ENCODE results near the gene KRTAP10-6. TPM values are rescaled to one million over a fixed set of nuclear protein-coding genes. Genes with fewer than 3 reads are reported as not detected.
A peak's percentile ranks its signal among the peaks of the same experiment; 100 is the strongest.

Gene KRTAP10-6
- total and polyA plus RNA-seq, 2 donors from 2014 or later, result not detected

GRCh38 chr21:44637018-44637850 is 44.9 kb upstream of the KRTAP10-6 start, which contains the start of gene KRTAP10-10:
Gene KRTAP10-10, plus strand, starts transcription at chr21:44637356. Its CDS starts 62 bp downstream, at chr21:44637418.
- H3K27ac ChIP-seq (ENCODE audit: low read depth in 2 of 2, low read length in 2 of 2), result no peak within 1 kb of the TSS
- peak in 3 of 5 donors; percentile 9 to 74 (median 14) for DNase-seq
- no peak for TF ChIP-seq CTCF (IDR thresholded peaks at IDR 0.05; ENCODE audit: borderline replicate concordance, extremely low read depth, insufficient read depth)
- peaks cover 0 to 8% (median 2%) of the 10 kb centered on the region in 3 donors for H3K9me3 ChIP-seq (ENCODE audit: control insufficient read depth in 2 of 3, insufficient read depth in 1 of 3, low read length in 3 of 3)
- H3K36me3 ChIP-seq (ENCODE audit: control insufficient read depth in 2 of 3, insufficient read depth in 3 of 3, low read length in 3 of 3), result no peaks in the 10 kb centered on the region
- H3K27me3 ChIP-seq (ENCODE audit: control insufficient read depth, insufficient read depth, low read length), result no peaks in the 10 kb centered on the region
- H3K4me1 ChIP-seq (ENCODE audit: control insufficient read depth in 2 of 3, insufficient read depth in 2 of 3, low read depth in 1 of 3, low read length in 3 of 3), result no peaks in the 10 kb centered on the region
- no peak within 1 kb of the TSS for H3K4me3 ChIP-seq (ENCODE audit: low read length in 3 of 3)
- intact Hi-C loops (cut with DNase I), result no loop called here
- no peak for FAIRE-seq
- no peak within 1 kb of the TSS for H3K9ac ChIP-seq (ENCODE audit: low read length in 3 of 3)

- intact Hi-C loops (cut with DNase I), result no loop called here
- Histone ChIP-seq H3K9me3 (ENCODE audit: control insufficient read depth in 2 of 3, insufficient read depth in 1 of 3, low read length in 3 of 3) (peaks cover 0 to 8% (median 2%) of the 10 kb centered on the region in 3 donors), H3K9ac (ENCODE audit: low read length in 3 of 3) (no peak overlapping the region), H3K36me3 (ENCODE audit: control insufficient read depth in 2 of 3, insufficient read depth in 3 of 3, low read length in 3 of 3) (no peaks in the 10 kb centered on the region), H3K27me3 (ENCODE audit: control insufficient read depth, insufficient read depth, low read length) (no peaks in the 10 kb centered on the region), H3K27ac (ENCODE audit: low read depth in 2 of 2, low read length in 2 of 2) (no peak overlapping the region), H3K4me3 (ENCODE audit: low read length in 3 of 3) (no peak overlapping the region), H3K4me1 (ENCODE audit: control insufficient read depth in 2 of 3, insufficient read depth in 2 of 3, low read depth in 1 of 3, low read length in 3 of 3) (no peaks in the 10 kb centered on the region)
- DNase-seq (peak in 1 of 5 donors; percentile 45), FAIRE-seq (no peak)
- no peak for TF ChIP-seq CTCF (IDR thresholded peaks at IDR 0.05; ENCODE audit: borderline replicate concordance, extremely low read depth, insufficient read depth)
These were observed 44.1 kb upstream of the KRTAP10-6 start for GRCh38 chr21:44636209-44637017.

GRCh38 chr21:44632067-44632466 is 39.8 kb upstream of the KRTAP10-6 start:
- Histone ChIP-seq H3K36me3 (ENCODE audit: control insufficient read depth in 2 of 3, insufficient read depth in 3 of 3, low read length in 3 of 3) (no peaks in the 10 kb centered on the region), H3K27ac (ENCODE audit: low read depth in 2 of 2, low read length in 2 of 2) (no peak overlapping the region), H3K4me3 (ENCODE audit: low read length in 3 of 3) (no peak overlapping the region), H3K9ac (ENCODE audit: low read length in 3 of 3) (no peak overlapping the region), H3K27me3 (ENCODE audit: control insufficient read depth, insufficient read depth, low read length) (no peaks in the 10 kb centered on the region), H3K9me3 (ENCODE audit: control insufficient read depth in 2 of 3, insufficient read depth in 1 of 3, low read length in 3 of 3) (peaks cover 0 to 3% (median 2%) of the 10 kb centered on the region in 3 donors), H3K4me1 (ENCODE audit: control insufficient read depth in 2 of 3, insufficient read depth in 2 of 3, low read depth in 1 of 3, low read length in 3 of 3) (no peaks in the 10 kb centered on the region)
- TF ChIP-seq CTCF (IDR thresholded peaks at IDR 0.05; ENCODE audit: borderline replicate concordance, extremely low read depth, insufficient read depth), result no peak
- intact Hi-C loops (cut with DNase I), result no loop called here
- DNase-seq (no peak), FAIRE-seq (no peak)

All from kidney (tissue), 14 donors.